GM18517 (cell line): ENCODE measurements around the gene ZNF76.

Experiments used
- ATAC-seq: cut with Tn5 transposase; IDR thresholded peaks from one replicate; pipeline ENCODE4 v1.9.1; 2021; ENCODE audit warnings: mild to moderate bottlenecking, moderate library complexity; ENCODE audit not compliant: unreplicated experiment

Gene ZNF76

GRCh38 chr6:35236223-35236622, 23.3 kb upstream of the ZNF76 start:
- ATAC-seq = no peak

DNA sequence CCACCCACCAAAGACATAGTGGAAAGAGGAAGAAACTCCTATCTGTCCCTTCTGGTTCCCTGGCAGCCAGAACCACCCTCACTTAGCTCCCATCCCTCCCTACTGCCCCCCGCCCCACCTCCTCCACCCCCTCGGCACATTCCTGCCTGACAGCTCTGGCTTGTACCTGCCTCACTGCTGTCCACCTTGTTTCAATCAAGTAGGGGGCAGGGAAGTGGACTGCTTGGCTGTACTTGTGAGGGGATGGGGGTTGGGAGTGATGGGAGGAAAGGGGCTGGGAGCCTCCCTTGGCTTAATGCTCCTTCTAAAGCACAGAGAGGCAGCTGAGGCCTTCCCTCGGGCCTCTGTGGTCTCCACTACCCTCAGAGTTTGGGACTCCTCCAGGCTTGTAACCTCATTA, 22.1 kb upstream of the ZNF76 start:
- no peak for ATAC-seq

DNA sequence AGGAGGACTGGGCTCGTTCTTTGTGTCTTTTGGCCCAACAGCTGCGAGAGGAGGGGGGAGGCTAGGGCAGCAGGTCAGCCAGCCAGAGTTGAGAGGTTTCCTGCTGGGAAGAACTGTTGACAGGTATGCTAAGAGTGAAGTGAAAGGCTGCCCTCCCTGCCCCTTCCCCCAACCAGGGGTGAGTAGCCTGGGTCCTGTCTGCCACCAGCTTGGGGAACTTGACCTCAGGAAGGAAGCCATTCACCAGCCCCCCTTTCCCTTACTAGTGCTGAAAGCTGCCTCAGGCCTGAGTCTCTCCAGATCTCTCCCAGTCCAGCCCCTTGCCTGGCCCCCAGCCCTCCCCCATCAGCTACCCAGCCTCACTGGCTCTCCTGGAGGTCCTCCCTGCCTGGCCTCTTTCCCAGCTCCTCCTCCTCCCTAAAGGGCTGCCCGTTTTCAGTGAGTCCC, 20.7 kb upstream of the ZNF76 start:
- no peak for ATAC-seq

- ATAC-seq = no peak
Observed at GRCh38 chr6:35239581-35239980, 20.0 kb upstream of the ZNF76 start.

DNA sequence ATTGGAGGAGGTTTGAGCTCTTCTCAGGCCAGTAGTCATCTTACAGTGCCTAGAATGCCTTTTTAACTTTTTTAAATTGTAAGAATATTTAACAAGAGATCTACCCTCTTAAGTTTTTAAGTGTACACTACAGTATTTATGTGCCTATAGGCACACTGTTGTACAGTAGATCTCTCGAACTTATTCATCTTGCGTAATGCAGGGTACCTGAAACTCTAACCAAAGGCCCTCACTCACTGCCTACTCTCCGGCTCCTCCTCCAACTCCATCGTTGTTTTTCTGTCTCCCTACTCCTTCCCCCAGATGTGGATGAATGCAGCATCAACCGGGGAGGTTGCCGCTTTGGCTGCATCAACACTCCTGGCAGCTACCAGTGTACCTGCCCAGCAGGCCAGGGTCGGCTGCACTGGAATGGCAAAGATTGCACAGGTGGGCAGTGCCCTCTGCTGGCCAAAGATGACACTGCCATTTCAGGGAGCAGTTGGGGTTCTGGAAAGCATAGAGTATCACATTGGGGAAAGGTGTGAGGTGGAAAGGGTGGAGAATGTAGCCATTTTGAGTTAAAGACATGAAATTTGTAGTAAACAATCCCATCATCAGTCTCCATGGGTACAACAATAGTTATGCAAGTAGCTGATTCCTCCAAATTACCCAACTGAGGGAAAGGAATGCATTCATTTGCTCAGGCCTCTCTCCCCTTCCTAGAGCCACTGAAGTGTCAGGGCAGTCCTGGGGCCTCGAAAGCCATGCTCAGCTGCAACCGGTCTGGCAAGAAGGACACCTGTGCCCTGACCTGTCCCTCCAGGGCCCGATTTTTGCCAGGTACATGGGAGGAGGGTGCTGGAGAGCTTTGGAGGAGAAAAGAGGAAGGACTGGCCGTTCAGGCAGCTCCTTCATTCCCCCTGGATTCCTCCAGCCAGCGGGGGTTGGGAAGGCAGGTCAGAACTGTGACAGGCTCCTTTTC, 18.4 kb upstream of the ZNF76 start:
- ATAC-seq = peak; percentile 53

DNA sequence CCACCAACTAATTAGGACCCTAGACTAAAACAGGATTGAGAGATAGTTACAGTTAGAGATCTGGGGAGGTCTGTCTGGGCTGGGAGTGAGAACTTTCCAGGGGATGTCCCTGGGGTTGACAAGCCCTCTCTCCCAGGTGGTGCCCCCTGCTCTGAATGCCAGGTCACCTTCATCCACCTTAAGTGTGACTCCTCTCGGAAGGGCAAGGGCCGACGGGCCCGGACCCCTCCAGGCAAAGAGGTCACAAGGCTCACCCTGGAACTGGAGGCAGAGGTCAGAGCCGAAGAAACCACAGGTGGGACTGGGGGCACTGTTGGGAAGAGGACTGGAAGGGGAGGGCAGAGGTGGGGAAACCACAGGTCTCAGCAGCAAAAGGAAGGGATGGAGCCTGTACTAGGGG, 17.0 kb upstream of the ZNF76 start:
- no peak for ATAC-seq

DNA sequence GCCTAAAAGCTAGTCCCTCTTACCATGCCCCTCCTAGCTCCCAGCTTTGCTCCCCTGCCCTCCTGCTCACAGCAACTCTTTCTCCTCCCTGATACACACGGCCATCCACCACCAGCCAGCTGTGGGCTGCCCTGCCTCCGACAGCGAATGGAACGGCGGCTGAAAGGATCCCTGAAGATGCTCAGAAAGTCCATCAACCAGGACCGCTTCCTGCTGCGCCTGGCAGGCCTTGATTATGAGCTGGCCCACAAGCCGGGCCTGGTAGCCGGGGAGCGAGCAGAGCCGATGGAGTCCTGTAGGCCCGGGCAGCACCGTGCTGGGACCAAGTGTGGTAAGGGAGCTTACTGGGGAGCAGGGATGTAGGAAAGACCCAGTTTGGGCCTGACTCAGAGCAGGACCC, 16.6 kb upstream of the ZNF76 start:
- ATAC-seq = no peak

- no peak for ATAC-seq
Observed at GRCh38 chr6:35243386-35243958, 16.1 kb upstream of the ZNF76 start.

DNA sequence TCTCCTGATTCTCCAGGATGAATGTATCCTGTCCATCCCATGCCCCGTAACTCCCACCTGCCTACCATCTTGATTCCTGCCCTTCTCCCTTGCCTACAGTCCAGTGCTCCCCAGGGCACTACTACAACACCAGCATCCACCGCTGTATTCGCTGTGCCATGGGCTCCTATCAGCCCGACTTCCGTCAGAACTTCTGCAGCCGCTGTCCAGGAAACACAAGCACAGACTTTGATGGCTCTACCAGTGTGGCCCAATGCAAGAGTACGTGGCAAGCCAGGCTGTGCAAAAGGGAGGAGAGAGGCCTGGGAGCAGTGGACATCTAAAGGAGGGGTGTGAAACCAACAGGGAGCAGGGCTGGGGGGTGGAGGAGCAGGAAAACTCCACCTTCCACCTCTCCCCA, 15.0 kb upstream of the ZNF76 start:
- ATAC-seq = no peak

DNA sequence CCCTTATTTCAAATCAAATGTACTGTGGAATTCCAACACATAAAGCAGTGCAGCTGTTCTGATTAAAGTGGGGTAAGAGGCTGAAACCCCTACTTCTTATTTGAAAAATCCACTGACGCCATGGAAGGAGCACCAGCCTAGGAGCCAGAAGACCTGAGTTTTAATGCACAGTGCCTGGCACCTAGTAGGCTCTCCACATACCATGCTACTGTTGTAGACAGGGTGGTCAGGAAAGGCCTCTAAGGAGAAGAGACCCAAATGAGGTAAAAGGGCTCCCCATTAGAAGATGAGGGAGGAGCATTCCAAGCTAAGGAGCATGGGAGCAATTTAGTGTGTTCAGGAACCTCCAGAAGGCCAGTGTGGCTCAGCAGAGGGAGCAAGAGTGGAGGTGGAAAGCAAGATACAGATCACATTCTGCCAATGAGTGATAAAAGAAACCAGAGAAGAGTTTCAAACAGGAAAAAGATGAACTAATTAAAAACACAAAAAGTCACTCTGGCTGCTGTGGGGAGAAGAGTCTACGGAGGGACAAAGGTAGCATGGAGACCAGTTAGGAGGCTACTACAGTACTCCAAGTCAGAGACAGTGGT, 11.8 kb upstream of the ZNF76 start:
- ATAC-seq = no peak

- ATAC-seq = no peak
Observed at GRCh38 chr6:35248300-35248699, 11.2 kb upstream of the ZNF76 start.

- no peak for ATAC-seq
Observed at GRCh38 chr6:35248965-35249364, 10.6 kb upstream of the ZNF76 start.

DNA sequence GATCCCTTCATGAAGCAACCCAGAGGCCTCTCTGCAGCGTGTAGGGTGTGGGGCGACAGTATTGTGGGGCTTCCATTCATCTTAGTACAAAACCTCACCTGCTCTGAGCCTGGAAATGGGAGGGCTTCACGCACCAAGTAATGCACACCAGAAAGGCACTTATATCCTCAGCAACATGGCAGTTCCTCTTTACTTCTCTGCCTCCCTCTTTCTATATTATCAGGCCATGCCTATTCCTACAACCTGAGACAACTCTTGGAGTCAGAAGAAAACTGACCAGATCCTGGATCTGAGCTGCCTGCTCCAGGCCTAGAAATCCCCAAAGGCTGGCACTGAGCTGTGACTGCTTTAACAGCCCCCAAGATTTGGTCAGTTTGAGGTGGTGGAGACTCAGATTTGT, 7.6 kb upstream of the ZNF76 start:
- no peak for ATAC-seq

- ATAC-seq = no peak
Observed at GRCh38 chr6:35253249-35253648, 6.3 kb upstream of the ZNF76 start.

DNA sequence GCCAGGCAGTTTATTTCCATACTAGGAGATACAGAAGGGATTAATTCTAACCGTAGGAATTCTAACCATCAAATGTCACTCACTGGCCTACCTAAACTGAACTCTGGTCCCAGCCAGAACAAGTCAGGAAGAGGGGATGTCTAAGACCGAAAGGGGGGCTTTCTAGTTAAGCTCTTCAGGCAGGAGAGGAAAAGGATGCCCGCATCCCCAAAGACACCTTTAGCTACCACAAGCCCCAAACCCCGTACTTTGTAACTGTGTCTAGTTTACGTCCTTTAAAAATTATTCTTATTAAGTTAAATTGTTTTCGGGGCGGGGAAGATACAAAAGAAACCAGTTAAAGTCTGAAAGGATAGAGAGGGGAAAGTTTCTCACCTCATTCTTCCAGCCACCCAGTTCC, 1.2 kb upstream of the ZNF76 start:
- no peak for ATAC-seq

DNA sequence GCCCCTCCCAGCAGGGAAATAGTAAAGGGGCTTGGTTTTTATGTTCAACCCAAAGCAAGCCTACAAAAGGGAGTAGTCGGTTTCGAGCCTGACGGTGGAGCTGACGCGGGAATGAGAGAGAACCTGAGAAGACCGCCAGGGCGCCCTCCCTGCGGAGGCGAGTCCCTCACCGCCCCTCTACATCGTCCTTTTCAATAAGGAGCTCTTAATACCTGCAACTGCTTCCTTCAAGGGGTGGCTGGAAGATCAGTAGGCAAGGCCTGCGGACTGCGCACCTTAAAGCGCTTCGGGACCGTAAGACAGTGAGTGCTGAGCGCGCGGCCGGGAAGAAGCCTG, 709 bp upstream of the ZNF76 start:
- ATAC-seq = peak; percentile 2

DNA sequence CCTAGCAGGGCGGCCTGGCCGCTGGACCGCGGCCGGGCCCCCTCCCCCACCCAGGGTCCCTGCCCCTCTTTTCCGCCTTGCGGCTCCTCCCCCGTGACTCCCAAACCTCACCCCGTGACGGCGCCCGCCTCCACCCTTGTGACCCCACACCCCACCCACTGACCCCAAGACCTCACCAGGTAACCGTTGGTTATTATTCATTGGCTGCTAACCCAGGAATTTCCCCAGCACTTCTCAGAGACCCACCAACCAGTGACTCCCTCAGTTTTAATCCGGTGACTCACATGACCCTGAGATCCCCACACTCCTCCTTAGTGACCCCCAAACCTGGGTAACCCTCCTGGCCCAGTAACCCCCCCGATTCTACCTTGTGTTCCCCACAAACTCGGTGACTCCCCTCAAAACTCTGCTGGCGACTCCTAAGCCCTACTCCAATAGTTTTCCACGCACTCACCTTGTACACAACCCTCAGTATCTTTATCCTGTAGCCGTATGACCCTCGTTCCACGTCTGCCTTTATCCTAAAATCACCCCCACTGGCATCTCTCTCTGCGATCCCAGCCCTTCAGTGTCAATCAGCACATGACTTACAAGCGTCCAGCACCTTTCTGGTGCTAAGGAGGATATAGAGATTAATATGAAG, 534 bp downstream of the ZNF76 start:
- ATAC-seq = peak; percentile 21

DNA sequence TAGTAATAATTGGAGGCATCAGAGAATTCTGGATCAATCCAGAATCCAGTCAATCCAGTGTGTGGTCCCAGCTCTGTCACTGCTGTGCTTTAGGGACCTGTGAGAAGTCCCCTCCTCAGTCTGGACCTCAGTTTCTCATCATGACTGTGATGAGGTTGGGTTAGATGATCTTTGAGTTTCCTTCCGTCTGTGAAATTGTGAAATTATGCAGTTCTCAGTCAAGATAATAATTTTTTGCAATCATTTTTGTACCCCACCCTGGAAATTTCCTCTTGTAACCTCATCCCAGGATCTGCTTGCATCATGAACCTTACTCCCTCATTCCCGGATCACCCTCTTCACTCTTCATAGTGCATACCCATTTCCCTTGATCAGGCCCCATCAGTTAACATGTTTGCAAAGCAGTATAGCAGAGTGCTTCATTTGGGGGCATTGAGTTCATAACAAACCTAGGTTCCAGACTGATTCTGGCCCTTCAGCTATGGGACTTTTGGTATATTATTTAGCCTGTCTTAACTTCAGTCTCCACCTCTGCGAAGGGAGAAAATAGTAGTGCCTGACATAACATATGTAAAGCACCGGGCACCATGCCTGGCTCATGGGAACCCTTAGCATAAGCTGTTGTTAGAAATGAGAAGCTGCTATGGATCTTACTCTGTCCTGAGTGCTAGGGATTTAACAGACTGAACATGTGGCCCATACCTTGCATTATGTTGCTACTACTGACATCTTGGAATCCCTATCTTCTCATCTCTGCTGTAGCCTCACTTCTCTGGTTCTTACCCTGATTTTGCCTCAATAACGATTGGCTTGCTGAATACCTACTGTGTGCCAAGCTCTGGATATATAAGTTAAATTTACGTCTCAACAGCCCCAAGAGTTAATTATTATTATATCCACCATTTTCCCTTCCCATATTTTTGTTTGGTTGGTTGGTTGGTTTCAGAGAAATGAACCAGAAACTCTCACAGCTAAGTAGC, 1.3 kb downstream of the ZNF76 start:
- no peak for ATAC-seq

DNA sequence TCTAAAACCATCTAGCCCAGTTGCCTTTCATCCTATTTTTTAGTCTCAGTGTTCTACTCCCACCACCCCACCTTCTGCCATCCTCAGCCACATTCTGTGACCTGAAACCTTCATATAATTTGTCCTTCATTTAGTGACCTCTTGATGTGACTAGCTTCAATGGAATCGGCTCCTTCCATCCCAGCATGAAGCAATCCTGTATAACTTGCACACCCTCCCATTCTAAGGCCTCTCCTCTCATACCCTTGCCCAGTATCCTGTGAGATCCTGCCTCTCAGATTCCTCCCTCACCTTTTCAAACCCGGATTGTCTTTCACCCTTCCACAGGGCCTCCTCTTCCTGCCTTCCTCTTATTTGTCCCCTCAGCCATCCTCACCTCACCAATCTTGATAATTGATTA, 3.1 kb downstream of the ZNF76 start:
- no peak for ATAC-seq

- ATAC-seq = no peak
Observed at GRCh38 chr6:35264550-35265274, 5.2 kb downstream of the ZNF76 start.
